HepG2 (cell line): ENCODE results near the gene BANK1. TPM values are rescaled to one million over a fixed set of nuclear protein-coding genes. Genes with fewer than 3 reads are reported as not detected.

Experiments used
- CC2D1A ChIP-seq: sonication (generic); formaldehyde crosslinking; IDR thresholded peaks from 2 replicates; pipeline ENCODE4 v1.8.1; 2023; ENCODE audit warnings: mild to moderate bottlenecking, missing genetic modification reagents
- CEBPG ChIP-seq: IDR thresholded peaks from 2 replicates; pipeline ENCODE4 v1.6.1; 2016
- ERF ChIP-seq: IDR thresholded peaks from 2 replicates; pipeline ENCODE4 v1.6.1; 2018; ENCODE audit warnings: missing biosample characterization, missing genetic modification reagents
- FOSL1 ChIP-seq: sonication (generic); formaldehyde crosslinking; IDR thresholded peaks from 2 replicates; pipeline ENCODE4 v1.9.0; 2021; ENCODE audit warnings: missing genetic modification reagents, borderline replicate concordance
- JDP2 ChIP-seq: sonication (generic); formaldehyde crosslinking; IDR thresholded peaks from 2 replicates; pipeline ENCODE4 v1.8.1; 2022; ENCODE audit warnings: missing genetic modification reagents, borderline replicate concordance
- KLF15 ChIP-seq: sonication (generic); formaldehyde crosslinking; IDR thresholded peaks from 2 replicates; pipeline ENCODE4 v1.8.1; 2023; ENCODE audit warnings: borderline replicate concordance, mild to moderate bottlenecking, inconsistent platforms, missing genetic modification reagents, mixed read lengths
- MAF1 ChIP-seq: sonication (generic); formaldehyde crosslinking; IDR thresholded peaks from 2 replicates; pipeline ENCODE4 v1.5.0; 2020; ENCODE audit warnings: missing genetic modification reagents, borderline replicate concordance
- MZF1 ChIP-seq: sonication (generic); formaldehyde crosslinking; IDR thresholded peaks from 2 replicates; pipeline ENCODE4 v1.8.1; 2023; ENCODE audit warnings: mild to moderate bottlenecking, missing genetic modification reagents, borderline replicate concordance
- POGZ ChIP-seq: sonication (generic); formaldehyde crosslinking; IDR thresholded peaks from 2 replicates; pipeline ENCODE4 v1.4.0; 2020; ENCODE audit warnings: mild to moderate bottlenecking, missing genetic modification reagents
- ZBTB25 ChIP-seq: IDR thresholded peaks from 2 replicates; pipeline ENCODE4 v1.6.1; 2018; ENCODE audit warnings: missing genetic modification reagents
- ZFAT ChIP-seq: sonication (generic); formaldehyde crosslinking; conservative IDR thresholded peaks from 2 replicates; pipeline ENCODE4 v1.8.1; 2023; ENCODE audit warnings: missing genetic modification reagents, inconsistent platforms
- ZKSCAN1 ChIP-seq: fragments of 150-350 bp; IDR thresholded peaks from 2 replicates; pipeline ENCODE4 v1.6.1; 2014; ENCODE audit warnings: low read length
- ZNF12 ChIP-seq: sonication (generic); formaldehyde crosslinking; IDR thresholded peaks from 2 replicates; pipeline ENCODE4 v1.5.0; 2020; ENCODE audit warnings: missing genetic modification reagents
- ZNF431 ChIP-seq: sonication (generic); formaldehyde crosslinking; IDR thresholded peaks from 2 replicates; pipeline ENCODE4 v1.9.0; 2022; ENCODE audit warnings: missing genetic modification reagents, low read depth, mild to moderate bottlenecking, borderline replicate concordance
- ZNF709 ChIP-seq: sonication (generic); formaldehyde crosslinking; IDR thresholded peaks from 2 replicates; pipeline ENCODE4 v1.5.0; 2020; ENCODE audit warnings: mild to moderate bottlenecking, missing genetic modification reagents
- ZSCAN5A ChIP-seq: sonication (generic); formaldehyde crosslinking; IDR thresholded peaks from 2 replicates; pipeline ENCODE4 v1.8.0; 2022; ENCODE audit warnings: mild to moderate bottlenecking, missing genetic modification reagents, borderline replicate concordance
- polyA plus RNA-seq, 8 experiments: library from polyadenylated mRNA; depleted of rRNA in 3 of 8; stranded (reverse) in 7 of 8; unstranded in 1 of 8; fragments of >200 nt; fragmentation: Illumina TruSeq in 4 of 8; extraction: Trizol in 4 of 8; gene quantifications; 2 replicates each; pipeline versions ENCODE4 v1.2.1 to v1.2.3, GENCODE V29; 2011 to 2016; ENCODE audit warnings: low read depth in 4 of 8, missing spikeins in 1 of 8, mixed read lengths in 1 of 8; ENCODE audit not compliant: insufficient read depth in 1 of 8
- total RNA-seq, 5 experiments: library from RNA; depleted of rRNA; stranded (reverse); fragments of >200 nt; fragmentation: Illumina TruSeq; extraction: Trizol; gene quantifications; 2 replicates each; pipeline ENCODE4 v1.2.3, GENCODE V29; 2016; ENCODE audit warnings: low read depth in 1 of 5
- TF ChIP-seq, protein P1 (sequence below): sonication (generic); formaldehyde crosslinking; IDR thresholded peaks from 2 replicates; pipeline ENCODE4 v1.8.1; 2023; ENCODE audit warnings: mild to moderate bottlenecking, missing genetic modification reagents
- TF ChIP-seq, protein P2 (sequence below), 2 experiments: sonication (generic) in 1 of 2; formaldehyde crosslinking in 1 of 2; IDR thresholded peaks; 2 replicates each; pipeline versions ENCODE4 v1.6.1 to v1.9.0; 2014 to 2022; ENCODE audit warnings: antibody characterized with exemption in 1 of 2, borderline replicate concordance in 1 of 2, inconsistent platforms in 1 of 2, low read depth in 1 of 2, missing genetic modification reagents in 1 of 2
- TF ChIP-seq, protein P3 (sequence below): sonication (generic); formaldehyde crosslinking; conservative IDR thresholded peaks from 2 replicates; pipeline ENCODE4 v1.8.0; 2022; ENCODE audit warnings: low read depth, missing genetic modification reagents

Gene BANK1
- total and polyA plus RNA-seq, 2 of the 13 experiments (the other 11 are each of a cell fraction or from before 2014, with no cell fraction given), result 0.15 TPM; not detected in 1

- TF ChIP-seq, protein P1, sequence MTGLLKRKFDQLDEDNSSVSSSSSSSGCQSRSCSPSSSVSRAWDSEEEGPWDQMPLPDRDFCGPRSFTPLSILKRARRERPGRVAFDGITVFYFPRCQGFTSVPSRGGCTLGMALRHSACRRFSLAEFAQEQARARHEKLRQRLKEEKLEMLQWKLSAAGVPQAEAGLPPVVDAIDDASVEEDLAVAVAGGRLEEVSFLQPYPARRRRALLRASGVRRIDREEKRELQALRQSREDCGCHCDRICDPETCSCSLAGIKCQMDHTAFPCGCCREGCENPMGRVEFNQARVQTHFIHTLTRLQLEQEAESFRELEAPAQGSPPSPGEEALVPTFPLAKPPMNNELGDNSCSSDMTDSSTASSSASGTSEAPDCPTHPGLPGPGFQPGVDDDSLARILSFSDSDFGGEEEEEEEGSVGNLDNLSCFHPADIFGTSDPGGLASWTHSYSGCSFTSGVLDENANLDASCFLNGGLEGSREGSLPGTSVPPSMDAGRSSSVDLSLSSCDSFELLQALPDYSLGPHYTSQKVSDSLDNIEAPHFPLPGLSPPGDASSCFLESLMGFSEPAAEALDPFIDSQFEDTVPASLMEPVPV (CRISPR knock-in tag), result no peak
- no peak for TF ChIP-seq ZFAT (CRISPR knock-in tag)
- no peak for TF ChIP-seq KLF15 (CRISPR knock-in tag)
- no peak for TF ChIP-seq MAF1 (CRISPR knock-in tag)
- TF ChIP-seq, protein P2, sequence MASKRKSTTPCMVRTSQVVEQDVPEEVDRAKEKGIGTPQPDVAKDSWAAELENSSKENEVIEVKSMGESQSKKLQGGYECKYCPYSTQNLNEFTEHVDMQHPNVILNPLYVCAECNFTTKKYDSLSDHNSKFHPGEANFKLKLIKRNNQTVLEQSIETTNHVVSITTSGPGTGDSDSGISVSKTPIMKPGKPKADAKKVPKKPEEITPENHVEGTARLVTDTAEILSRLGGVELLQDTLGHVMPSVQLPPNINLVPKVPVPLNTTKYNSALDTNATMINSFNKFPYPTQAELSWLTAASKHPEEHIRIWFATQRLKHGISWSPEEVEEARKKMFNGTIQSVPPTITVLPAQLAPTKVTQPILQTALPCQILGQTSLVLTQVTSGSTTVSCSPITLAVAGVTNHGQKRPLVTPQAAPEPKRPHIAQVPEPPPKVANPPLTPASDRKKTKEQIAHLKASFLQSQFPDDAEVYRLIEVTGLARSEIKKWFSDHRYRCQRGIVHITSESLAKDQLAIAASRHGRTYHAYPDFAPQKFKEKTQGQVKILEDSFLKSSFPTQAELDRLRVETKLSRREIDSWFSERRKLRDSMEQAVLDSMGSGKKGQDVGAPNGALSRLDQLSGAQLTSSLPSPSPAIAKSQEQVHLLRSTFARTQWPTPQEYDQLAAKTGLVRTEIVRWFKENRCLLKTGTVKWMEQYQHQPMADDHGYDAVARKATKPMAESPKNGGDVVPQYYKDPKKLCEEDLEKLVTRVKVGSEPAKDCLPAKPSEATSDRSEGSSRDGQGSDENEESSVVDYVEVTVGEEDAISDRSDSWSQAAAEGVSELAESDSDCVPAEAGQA (IDR thresholded peaks at IDR 0.05; ENCODE audit: low read depth), result no peak
- TF ChIP-seq, protein P2 (CRISPR knock-in tag; IDR thresholded peaks at IDR 0.05; ENCODE audit: borderline replicate concordance), result no peak
- TF ChIP-seq CC2D1A (CRISPR knock-in tag), result no peak
- no peak for TF ChIP-seq ZNF431 (CRISPR knock-in tag)
- no peak for TF ChIP-seq MZF1 (CRISPR knock-in tag)
- no peak for TF ChIP-seq ERF (CRISPR knock-in tag)
- TF ChIP-seq ZKSCAN1, result no peak
- TF ChIP-seq, protein P3, sequence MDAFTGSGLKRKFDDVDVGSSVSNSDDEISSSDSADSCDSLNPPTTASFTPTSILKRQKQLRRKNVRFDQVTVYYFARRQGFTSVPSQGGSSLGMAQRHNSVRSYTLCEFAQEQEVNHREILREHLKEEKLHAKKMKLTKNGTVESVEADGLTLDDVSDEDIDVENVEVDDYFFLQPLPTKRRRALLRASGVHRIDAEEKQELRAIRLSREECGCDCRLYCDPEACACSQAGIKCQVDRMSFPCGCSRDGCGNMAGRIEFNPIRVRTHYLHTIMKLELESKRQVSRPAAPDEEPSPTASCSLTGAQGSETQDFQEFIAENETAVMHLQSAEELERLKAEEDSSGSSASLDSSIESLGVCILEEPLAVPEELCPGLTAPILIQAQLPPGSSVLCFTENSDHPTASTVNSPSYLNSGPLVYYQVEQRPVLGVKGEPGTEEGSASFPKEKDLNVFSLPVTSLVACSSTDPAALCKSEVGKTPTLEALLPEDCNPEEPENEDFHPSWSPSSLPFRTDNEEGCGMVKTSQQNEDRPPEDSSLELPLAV (CRISPR knock-in tag), result no peak
- no peak for TF ChIP-seq JDP2 (CRISPR knock-in tag)
- no peak for TF ChIP-seq ZNF709
- TF ChIP-seq FOSL1 (CRISPR knock-in tag), result peak; percentile 71; the same call in 1 of the 2 replicates
- no peak for TF ChIP-seq ZNF12
- TF ChIP-seq ZSCAN5A (CRISPR knock-in tag), result no peak
- TF ChIP-seq CEBPG (CRISPR knock-in tag), result 0 out of 2 replicates have a peak, but pooled peaks have one; percentile 19
- TF ChIP-seq POGZ (CRISPR knock-in tag), result no peak
- no peak for TF ChIP-seq ZBTB25 (CRISPR knock-in tag)
These were observed 15.7 kb upstream of the BANK1 start (continued) for GRCh38 chr4:101774807-101775206.
